HG03460 (cell line): Measurements from ENCODE around the gene S100A5.
A peak's percentile ranks its signal among the peaks of the same experiment; 100 is the strongest.
"Not testable (repeated sequence)": the region's sequence is repeated elsewhere in the genome, so short reads cannot be mapped to it uniquely, and the experiment has no call there.

ENCODE experiments used
- ATAC-seq: cut with Tn5 transposase; IDR thresholded peaks from one replicate; pipeline ENCODE4 v1.9.1; 2021; ENCODE audit not compliant: unreplicated experiment

S100A5 gene

GRCh38 chr1:153567621-153568366 lies 27.1 kb upstream of the S100A5 start:
- no peak for ATAC-seq

DNA sequence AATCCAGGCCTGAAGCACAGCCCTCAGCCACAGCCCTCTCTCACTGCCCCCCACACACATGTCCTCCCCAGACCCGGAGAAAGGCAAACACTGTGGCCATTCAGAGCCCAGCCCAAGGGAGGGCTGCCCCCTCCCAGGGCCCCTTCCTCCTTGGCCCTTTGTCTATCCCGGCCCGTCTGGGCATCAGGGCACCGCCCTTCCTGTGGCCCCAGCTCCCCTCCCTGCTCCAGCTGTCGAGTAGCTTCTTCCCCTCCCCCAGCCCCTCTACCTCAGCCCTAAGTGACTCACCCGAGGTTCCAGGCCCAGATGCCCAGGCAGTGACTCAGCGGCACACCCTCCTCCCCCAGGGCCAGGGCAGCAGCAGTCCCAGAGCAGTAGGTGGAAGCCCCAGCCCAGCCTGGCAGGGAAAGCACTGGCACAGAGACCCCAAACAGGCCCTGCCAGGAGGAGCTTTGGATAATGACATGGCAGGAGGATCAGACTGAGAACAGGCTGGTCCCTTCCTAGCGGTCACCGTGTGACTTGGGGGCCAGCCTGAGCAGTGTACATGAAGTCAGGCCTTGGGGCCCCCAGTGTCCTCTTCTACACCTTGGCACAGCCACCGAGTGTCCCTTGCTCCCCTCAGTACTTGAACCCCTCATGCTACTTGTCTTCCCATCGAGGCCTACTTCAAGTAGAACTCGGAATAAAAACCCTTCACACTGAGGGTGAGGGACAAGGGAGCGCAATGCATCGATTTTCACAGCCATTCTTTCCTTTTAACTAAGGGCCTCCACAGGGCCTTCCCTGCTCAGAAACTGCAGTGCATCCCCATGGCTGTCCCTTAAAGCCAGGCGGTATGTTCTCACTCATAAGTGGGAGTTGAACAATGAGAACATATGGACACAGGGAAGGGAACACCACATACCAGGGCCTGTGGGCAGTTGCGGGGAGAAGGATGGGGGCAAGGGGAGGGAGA lies 26.0 kb upstream of the S100A5 start:
- ATAC-seq: peak; percentile 42

- ATAC-seq: peak; percentile 50
Observed at GRCh38 chr1:153565529-153566374, 25.0 kb upstream of the S100A5 start, which contains the start of gene S100A2. Gene S100A2 (minus strand): TSS chr1:153565844. CDS start chr1:153563877, 1,967 bp downstream.

GRCh38 chr1:153563991-153564390 lies 23.3 kb upstream of the S100A5 start:
- ATAC-seq: no peak

DNA sequence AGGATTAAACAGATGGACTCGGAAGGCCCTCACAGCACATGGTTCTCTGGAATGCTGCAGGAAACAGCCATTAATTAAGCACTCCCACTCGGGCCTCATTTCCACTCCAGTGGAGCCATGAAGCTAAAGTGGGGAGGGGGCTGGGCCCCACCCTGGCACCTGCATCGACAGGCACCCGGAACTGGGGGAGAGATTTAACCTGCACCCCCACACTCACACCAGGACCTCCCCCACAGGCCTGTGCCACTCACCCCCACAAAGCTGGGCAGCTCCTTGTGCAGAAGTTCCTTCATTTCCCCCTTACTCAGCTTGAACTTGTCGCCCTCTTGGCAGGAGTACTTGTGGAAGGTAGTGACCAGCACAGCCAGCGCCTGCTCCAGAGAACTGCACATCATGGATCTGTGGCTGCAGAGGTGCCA lies 22.8 kb upstream of the S100A5 start:
- ATAC-seq: no peak

- ATAC-seq: not testable (repeated sequence)
Observed at GRCh38 chr1:153562021-153562420, 21.3 kb upstream of the S100A5 start.

GRCh38 chr1:153561466-153561985 lies 20.8 kb upstream of the S100A5 start:
- no peak for ATAC-seq

DNA sequence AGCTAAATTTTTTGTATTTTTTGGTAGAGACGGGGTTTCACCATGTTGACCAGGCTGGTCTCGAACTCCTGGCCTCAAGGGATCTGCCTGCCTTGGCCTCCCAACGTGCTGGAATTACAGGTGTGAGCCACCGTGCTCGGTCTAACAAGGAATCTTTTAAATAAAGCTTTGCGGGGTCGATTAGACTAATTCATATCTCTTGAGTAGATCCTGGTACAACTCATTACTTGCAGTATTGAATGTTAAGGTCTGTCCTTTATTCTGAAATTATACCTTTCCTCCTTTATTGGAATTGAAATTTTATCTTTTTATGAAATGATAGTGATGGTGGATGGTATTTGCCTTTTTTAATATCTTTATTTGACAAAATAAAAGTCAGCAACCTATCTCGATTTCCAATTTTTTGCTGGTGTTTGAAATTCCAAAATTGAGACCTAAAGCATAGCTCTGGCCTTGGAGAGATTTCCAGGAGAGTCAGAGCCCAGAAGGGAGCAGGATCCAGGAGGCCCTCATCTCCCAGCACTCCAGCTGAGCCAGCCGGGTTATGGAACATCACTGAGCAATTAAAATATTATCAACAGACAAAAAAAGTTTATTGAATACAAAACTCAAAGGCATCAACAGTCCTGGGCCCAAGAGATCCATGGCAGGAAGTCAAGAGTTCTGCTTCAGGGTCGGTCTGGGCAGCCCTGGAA lies 20.2 kb upstream of the S100A5 start:
- no peak for ATAC-seq

DNA sequence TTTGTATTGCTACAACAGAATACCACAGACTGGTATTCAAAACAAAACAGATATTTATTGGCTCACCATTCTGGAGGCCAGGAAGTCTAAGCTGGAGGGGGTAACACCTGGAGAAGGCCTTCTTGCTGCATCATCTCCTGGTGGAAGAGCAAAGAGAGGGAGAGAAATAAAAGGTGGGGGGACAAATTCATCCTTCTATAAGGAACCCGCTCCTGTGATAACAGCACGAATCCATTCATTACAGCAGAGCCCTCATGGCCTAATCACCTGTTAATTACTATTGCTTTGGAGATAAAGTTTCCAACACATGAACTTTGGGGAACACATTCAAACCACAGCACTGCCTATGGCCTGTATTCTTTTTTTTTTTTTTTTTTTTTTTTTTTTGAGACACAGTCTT lies 19.5 kb upstream of the S100A5 start:
- no peak for ATAC-seq

GRCh38 chr1:153557877-153558276 lies 17.1 kb upstream of the S100A5 start:
- no peak for ATAC-seq

DNA sequence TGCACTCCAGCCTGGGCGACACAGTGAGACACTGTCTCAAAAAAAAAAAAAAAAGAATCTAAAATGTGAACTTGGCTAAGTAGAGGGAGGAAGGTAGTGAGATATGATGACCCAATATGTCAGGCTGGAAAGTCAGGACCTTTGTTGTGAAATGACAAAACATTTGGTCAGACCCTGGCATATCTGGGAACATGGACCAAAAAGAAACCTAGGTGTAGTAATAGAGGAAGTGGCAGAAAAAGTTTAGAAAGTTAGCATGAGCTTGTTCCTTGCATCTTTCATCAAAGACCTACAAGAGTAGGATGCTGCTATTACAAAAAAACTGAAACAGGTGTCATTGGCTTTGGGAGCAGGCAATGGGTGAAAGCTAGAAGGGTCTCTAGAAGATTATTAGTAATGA lies 15.6 kb upstream of the S100A5 start:
- ATAC-seq: no peak

GRCh38 chr1:153553830-153554541 lies 13.3 kb upstream of the S100A5 start:
- ATAC-seq: no peak

DNA sequence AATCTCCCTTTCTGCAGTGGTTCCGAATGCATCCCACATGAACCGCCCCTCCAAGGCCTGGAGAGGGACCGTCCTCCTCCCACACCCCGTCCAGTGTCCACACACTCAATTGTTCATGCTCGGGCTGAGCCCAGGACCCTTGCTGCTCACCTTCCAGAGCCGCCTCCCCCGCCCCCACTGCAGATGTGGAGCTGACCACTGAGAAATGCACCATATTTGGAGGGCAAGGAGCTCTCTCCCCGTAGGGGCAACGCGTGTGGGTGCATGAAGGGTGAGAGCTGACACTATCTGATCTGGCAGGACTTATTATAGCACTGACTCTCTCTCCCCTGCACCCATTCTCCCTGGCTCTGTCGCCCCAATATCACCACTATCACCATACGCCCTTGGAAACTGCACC lies 12.4 kb upstream of the S100A5 start:
- ATAC-seq: no peak

GRCh38 chr1:153552335-153552734 lies 11.6 kb upstream of the S100A5 start:
- ATAC-seq: no peak

DNA sequence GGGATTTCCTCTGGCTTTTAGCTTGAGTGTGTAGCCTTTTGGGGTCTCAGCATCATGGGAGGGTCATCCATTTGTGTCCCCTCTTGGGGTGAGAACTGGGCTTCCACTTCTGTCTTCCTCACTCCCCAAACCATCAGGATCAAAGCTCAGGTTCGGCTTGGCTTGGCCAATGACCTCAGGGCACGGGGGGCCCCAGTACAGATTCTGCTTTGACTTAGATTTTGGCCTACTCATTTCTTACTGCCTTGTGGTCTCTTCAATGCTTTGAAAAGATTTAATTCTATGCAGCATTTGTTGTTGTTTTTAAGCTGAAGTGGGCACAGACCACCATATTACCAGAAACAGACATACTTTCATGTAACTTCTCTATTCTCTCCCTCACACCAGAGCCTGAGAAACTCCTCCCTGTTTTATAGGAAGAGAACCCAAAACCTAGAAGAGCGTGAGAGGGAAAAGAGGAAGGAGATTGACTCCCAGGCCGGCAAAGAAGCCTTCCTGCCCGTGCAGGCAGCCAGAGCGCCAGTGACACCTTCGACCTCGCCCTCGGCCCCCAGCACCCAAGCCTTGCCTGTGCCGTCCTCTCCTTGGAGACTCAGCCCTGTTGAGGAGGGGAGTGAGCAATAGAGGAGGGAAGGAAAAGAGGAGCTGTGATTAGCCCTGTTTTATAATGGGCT lies 10.2 kb upstream of the S100A5 start:
- ATAC-seq: no peak

GRCh38 chr1:153550398-153550758 lies 9.6 kb upstream of the S100A5 start:
- no peak for ATAC-seq

DNA sequence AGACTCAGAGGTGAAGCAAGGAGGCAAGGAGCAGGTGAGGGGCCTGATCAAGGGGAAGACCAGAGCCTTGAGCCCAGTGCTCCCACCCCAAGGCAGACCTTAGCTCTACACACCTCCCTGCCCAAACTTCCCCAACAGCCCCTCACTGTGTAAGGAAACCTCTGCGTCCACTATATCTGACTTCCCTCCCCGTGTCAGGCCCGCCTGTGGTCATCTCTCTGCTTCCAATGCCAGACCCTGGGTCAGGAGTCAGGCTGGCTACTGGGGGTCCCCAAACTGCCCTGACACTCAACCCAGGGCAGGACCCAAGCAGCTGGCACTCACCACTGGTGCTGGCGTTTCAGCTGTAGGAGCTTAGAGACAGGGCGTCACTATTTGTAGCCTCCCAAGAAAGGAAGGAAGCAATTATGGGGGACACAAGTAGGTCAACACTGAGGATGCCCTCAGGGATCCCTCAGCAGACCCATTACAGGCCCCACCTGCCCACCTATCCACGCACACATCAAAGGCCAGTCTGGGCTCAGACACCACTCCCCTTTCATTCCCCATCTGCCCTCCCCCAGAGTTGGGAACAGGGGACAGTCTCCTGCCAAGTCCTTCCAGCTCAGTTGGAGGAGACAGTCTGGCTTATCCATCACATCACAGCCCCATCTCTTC lies 9.1 kb upstream of the S100A5 start:
- no peak for ATAC-seq
